Measurements from ENCODE around the gene IL36RN. TPM values are rescaled to one million over a fixed set of nuclear protein-coding genes. Genes with fewer than 3 reads are reported as not detected.

IL36RN gene
- total RNA-seq, 1 experiment from 2014 or later, result not detected

DNA sequence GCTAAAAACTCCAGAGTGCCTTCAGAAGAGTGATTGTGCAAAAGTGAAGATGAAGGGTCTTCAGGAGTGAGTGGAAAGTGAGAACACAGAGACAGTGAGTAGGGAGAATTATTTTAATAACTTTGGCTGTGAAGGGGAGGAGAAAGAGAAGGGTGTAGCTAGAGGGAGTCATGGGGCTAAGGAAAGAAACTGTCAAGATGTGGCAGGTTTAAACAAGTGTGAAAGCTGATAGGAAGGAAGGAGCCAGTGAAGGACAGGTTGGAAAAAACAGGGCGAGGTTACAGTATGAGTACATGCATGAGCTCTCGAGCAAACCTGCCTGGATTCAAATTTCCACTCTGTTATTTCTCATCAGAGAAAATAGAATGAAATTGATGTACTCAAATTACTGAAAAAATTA, 26.5 kb downstream of the IL36RN start:
- DNase-seq (ENCODE audit: low spot score), result no peak
- no TSS peak for BruUV-seq (replicated peaks)
- POLR2A ChIA-PET (ENCODE audit: low non-redundant PET), result no interaction called here
- Histone ChIP-seq H3K9me3 (ENCODE audit: low read depth, low read length, poor library complexity, severe bottlenecking) (no peaks in the 10 kb centered on the region), H3K36me3 (ENCODE audit: insufficient read depth, low read length, poor library complexity, severe bottlenecking) (no peaks in the 10 kb centered on the region), H3K27ac (ENCODE audit: low read depth, low read length, poor library complexity, severe bottlenecking) (no peak overlapping the region), H3K4me3 (ENCODE audit: low read depth, low read length, poor library complexity, severe bottlenecking) (no peak overlapping the region), H3K4me1 (ENCODE audit: insufficient read depth, low read length, poor library complexity, severe bottlenecking) (no peaks in the 10 kb centered on the region), H3K27me3 (replicated peaks; ENCODE audit: insufficient read depth, low read depth, low read length, poor library complexity) (peaks cover 9% of the 10 kb centered on the region)
- CTCF ChIA-PET, result no interaction called here
- intact Hi-C loops (cut with micrococcal nuclease; ENCODE audit: unreplicated experiment), result no loop called here
- TF ChIP-seq, protein P1, sequence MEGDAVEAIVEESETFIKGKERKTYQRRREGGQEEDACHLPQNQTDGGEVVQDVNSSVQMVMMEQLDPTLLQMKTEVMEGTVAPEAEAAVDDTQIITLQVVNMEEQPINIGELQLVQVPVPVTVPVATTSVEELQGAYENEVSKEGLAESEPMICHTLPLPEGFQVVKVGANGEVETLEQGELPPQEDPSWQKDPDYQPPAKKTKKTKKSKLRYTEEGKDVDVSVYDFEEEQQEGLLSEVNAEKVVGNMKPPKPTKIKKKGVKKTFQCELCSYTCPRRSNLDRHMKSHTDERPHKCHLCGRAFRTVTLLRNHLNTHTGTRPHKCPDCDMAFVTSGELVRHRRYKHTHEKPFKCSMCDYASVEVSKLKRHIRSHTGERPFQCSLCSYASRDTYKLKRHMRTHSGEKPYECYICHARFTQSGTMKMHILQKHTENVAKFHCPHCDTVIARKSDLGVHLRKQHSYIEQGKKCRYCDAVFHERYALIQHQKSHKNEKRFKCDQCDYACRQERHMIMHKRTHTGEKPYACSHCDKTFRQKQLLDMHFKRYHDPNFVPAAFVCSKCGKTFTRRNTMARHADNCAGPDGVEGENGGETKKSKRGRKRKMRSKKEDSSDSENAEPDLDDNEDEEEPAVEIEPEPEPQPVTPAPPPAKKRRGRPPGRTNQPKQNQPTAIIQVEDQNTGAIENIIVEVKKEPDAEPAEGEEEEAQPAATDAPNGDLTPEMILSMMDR (conservative IDR thresholded peaks at IDR 0.05; ENCODE audit: low read depth, low read length), result no peak
- no peak for TF ChIP-seq EZH2 (IDR thresholded peaks at IDR 0.05; ENCODE audit: borderline replicate concordance, low read depth, low read length, poor library complexity, severe bottlenecking)

DNA sequence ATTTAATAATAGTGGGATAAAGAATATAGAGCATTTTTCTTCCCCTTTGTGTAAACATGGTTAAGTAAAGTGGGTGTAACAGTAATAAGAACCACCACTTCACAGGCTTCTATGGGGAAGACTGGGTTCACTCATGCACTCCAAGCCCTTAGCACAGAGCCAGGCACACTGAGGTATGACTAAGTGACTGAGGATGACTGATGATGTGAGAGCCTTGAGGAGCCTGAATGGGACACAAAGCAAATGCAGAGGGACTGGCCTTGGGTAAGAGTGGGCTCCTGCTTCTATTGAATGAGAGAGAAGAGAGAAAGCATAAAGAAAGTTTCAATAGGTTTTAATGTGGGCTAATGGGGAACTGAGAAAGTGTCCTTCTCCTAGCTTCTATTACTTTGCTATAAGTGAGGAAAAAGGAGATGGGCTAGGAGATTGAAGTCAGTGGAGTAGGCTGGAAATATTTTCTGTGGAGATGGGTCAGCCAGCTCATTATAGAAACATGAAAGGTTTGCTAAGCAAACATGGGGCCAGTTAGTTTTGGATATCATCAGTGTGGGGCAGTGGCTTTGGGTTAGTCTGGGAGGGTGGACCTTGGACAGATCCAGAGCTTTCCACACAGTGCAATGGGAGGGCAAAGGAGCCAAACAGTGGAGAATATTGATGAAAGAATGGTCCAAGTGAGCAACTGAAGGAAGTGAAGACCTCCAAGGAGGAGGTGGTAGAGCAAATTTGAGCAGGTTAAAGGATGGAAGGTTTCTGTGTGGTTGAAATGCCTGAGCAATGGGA, 29.4 kb downstream of the IL36RN start:
- TF ChIP-seq, protein P1 (conservative IDR thresholded peaks at IDR 0.05; ENCODE audit: low read depth, low read length), result no peak
- no peak for TF ChIP-seq EZH2 (IDR thresholded peaks at IDR 0.05; ENCODE audit: borderline replicate concordance, low read depth, low read length, poor library complexity, severe bottlenecking)
- CTCF ChIA-PET, result no interaction called here
- no peaks in the 10 kb centered on the region for H3K9me3 ChIP-seq (ENCODE audit: low read depth, low read length, poor library complexity, severe bottlenecking)
- POLR2A ChIA-PET (ENCODE audit: low non-redundant PET), result no interaction called here
- no peaks in the 10 kb centered on the region for H3K4me1 ChIP-seq (ENCODE audit: insufficient read depth, low read length, poor library complexity, severe bottlenecking)
- no TSS peak for BruUV-seq (replicated peaks)
- intact Hi-C loops (cut with micrococcal nuclease; ENCODE audit: unreplicated experiment), result no loop called here
- H3K27me3 ChIP-seq (replicated peaks; ENCODE audit: insufficient read depth, low read depth, low read length, poor library complexity), result peaks cover 22% of the 10 kb centered on the region
- no peak overlapping the region for H3K4me3 ChIP-seq (ENCODE audit: low read depth, low read length, poor library complexity, severe bottlenecking)
- DNase-seq (ENCODE audit: low spot score), result no peak
- no peaks in the 10 kb centered on the region for H3K36me3 ChIP-seq (ENCODE audit: insufficient read depth, low read length, poor library complexity, severe bottlenecking)
- H3K27ac ChIP-seq (ENCODE audit: low read depth, low read length, poor library complexity, severe bottlenecking), result no peak overlapping the region

DNA sequence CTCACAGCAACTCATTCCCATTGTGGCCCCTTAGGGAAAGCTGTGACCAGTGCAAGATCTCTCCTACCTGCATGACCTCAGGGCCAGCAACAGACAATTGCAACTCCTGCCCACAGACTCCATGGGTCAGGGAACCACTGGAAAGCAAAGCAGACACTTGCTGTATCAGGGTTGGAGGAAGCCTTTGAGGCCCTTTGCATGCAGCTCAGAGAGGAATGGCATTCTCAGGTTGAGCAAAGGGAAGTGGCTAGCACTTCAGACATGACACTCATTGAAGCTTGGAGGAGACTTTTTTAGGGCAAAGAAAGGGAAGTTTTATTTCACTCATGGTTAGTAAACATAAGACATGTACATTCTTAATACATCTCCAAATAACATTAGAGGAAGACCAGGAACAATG, 30.9 kb downstream of the IL36RN start:
- no peaks in the 10 kb centered on the region for H3K9me3 ChIP-seq (ENCODE audit: low read depth, low read length, poor library complexity, severe bottlenecking)
- no TSS peak for BruUV-seq (replicated peaks)
- no peak for DNase-seq (ENCODE audit: low spot score)
- intact Hi-C loops (cut with micrococcal nuclease; ENCODE audit: unreplicated experiment), result no loop called here
- ChIA-PET CTCF (no interaction called here), POLR2A (ENCODE audit: low non-redundant PET) (no interaction called here)
- H3K36me3 ChIP-seq (ENCODE audit: insufficient read depth, low read length, poor library complexity, severe bottlenecking), result no peaks in the 10 kb centered on the region
- no peak for TF ChIP-seq EZH2 (IDR thresholded peaks at IDR 0.05; ENCODE audit: borderline replicate concordance, low read depth, low read length, poor library complexity, severe bottlenecking)
- TF ChIP-seq, protein P1 (conservative IDR thresholded peaks at IDR 0.05; ENCODE audit: low read depth, low read length), result no peak
- no peak overlapping the region for H3K4me3 ChIP-seq (ENCODE audit: low read depth, low read length, poor library complexity, severe bottlenecking)
- no peak overlapping the region for H3K27ac ChIP-seq (ENCODE audit: low read depth, low read length, poor library complexity, severe bottlenecking)
- H3K4me1 ChIP-seq (ENCODE audit: insufficient read depth, low read length, poor library complexity, severe bottlenecking), result no peaks in the 10 kb centered on the region
- H3K27me3 ChIP-seq (replicated peaks; ENCODE audit: insufficient read depth, low read depth, low read length, poor library complexity), result peaks cover 26% of the 10 kb centered on the region

Measured in A673 (cell line).